Esophagus squamous epithelium (tissue), 5 donors: Measurements from ENCODE around the gene OR2AE1. TPM values are rescaled to one million over a fixed set of nuclear protein-coding genes. Genes with fewer than 3 reads are reported as not detected.
A peak's percentile ranks its signal among the peaks of the same experiment; 100 is the strongest.

ENCODE experiments used
- DNase-seq: peaks from one replicate; lab custom pipeline; 2025; lab: John Stamatoyannopoulos, UW
- H3K27ac ChIP-seq, 4 donors: fragments of 200-600 bp; sonication (generic); one replicate each; pipeline ENCODE4 v1.5.1; 2016 to 2019; ENCODE audit warnings: mild to moderate bottlenecking in 1 of 4
- H3K27me3 ChIP-seq, 4 donors: fragments of 200-600 bp; sonication (generic); 1 replicate in 3 of 4; 2 replicates in 1 of 4; pipeline versions ENCODE4 v1.5.1 to v1.6.0; 2017 to 2021; ENCODE audit warnings: antibody characterized with exemption in 1 of 4
- H3K36me3 ChIP-seq, 3 donors: fragments of 200-600 bp; sonication (generic); one replicate each; pipeline ENCODE4 v1.5.1; 2016 to 2019
- H3K4me1 ChIP-seq, 3 donors: fragments of 200-600 bp; sonication (generic); one replicate each; pipeline ENCODE4 v1.5.1; 2017 to 2019
- H3K4me3 ChIP-seq, 4 donors: fragments of 200-600 bp; sonication (generic); 1 replicate in 3 of 4; 2 replicates in 1 of 4; pipeline ENCODE4 v1.5.1; 2016 to 2019; ENCODE audit warnings: mild to moderate bottlenecking in 2 of 4, moderate library complexity in 1 of 4
- H3K9me3 ChIP-seq, 3 donors: fragments of 200-600 bp; sonication (generic); one replicate each; pipeline ENCODE4 v1.5.1; 2016 to 2019
- POLR2A ChIP-seq, 4 donors: fragments of 450-650 bp; IDR thresholded peaks; one replicate each; pipeline ENCODE4 v1.6.1; 2017; ENCODE audit warnings: antibody characterized with exemption in 4 of 4, mild to moderate bottlenecking in 4 of 4, moderate library complexity in 3 of 4
- WGBS, 2 donors: methylation state at CpG; one replicate each; pipeline ENCODE4 v1.1.5; 2018; 5-methylcytosine and 5-hydroxymethylcytosine counted together
- intact Hi-C: fragments of 100-400 bp; cut with DNase I; formaldehyde crosslinking; loops from one replicate; pipeline ENCODE4 v1.15.0; 2022
- total RNA-seq, 4 donors: library from RNA; depleted of rRNA; stranded (reverse); fragments of >200 nt; gene quantifications; one replicate each; pipeline ENCODE4 v1.1.0, GENCODE V29; 2016
- TF ChIP-seq, protein P1 (sequence below), 6 experiments: fragments of 450-650 bp in 4 of 6; fragments of 200-600 bp in 2 of 6; sonication (generic) in 2 of 6; IDR thresholded peaks; one replicate each; pipeline ENCODE4 v1.5.1; 2016 to 2019; ENCODE audit warnings: antibody characterized with exemption in 6 of 6, mild to moderate bottlenecking in 4 of 6, moderate library complexity in 4 of 6
- donor health status: DM: yes; HTN: yes; CAD: no.

OR2AE1 gene, protein sequence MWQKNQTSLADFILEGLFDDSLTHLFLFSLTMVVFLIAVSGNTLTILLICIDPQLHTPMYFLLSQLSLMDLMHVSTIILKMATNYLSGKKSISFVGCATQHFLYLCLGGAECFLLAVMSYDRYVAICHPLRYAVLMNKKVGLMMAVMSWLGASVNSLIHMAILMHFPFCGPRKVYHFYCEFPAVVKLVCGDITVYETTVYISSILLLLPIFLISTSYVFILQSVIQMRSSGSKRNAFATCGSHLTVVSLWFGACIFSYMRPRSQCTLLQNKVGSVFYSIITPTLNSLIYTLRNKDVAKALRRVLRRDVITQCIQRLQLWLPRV
- total RNA-seq = under 1 TPM in 2 of 4 donors, not detected in 2; 0.30 to 0.57 TPM

DNA sequence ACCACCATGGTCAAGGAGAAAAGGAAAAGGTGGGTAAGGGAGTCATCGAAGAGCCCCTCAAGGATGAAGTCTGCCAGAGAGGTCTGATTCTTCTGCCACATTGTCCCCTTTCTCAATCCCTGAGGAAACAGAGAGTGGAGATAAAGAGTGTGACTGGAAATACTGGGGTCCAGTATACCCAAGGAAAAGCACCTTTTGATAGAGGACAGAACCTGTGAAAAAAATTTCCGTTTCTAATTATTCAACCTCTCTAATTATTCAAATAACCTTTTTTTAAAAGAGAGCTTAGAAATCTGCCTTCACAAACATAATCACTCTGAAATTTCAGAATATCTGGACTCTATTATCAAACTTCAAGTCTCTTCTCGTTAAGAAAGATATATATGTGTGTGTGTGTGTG is at the start of gene OR2AE1:
Gene OR2AE1, minus strand, starts transcription at position 101 of the 400 bp plus-strand sequence. Its CDS starts 0 bp downstream, at position 101.
- intact Hi-C loops = no loop called here
- Histone ChIP-seq H3K36me3 (no peaks in the 10 kb centered on the region), H3K9me3 (no peaks in the 10 kb centered on the region), H3K4me3 (no peak within 1 kb of the TSS), H3K27ac (no peak within 1 kb of the TSS), H3K4me1 (no peaks in the 10 kb centered on the region), H3K27me3 (no peaks in the 10 kb centered on the region)
- no peak for DNase-seq
- 80 to 82% methylated on average over 3 of the region's 3 CpGs for WGBS, 2 donors
- TF ChIP-seq POLR2A (IDR thresholded peaks at IDR 0.05) = no peak
- TF ChIP-seq, protein P1, sequence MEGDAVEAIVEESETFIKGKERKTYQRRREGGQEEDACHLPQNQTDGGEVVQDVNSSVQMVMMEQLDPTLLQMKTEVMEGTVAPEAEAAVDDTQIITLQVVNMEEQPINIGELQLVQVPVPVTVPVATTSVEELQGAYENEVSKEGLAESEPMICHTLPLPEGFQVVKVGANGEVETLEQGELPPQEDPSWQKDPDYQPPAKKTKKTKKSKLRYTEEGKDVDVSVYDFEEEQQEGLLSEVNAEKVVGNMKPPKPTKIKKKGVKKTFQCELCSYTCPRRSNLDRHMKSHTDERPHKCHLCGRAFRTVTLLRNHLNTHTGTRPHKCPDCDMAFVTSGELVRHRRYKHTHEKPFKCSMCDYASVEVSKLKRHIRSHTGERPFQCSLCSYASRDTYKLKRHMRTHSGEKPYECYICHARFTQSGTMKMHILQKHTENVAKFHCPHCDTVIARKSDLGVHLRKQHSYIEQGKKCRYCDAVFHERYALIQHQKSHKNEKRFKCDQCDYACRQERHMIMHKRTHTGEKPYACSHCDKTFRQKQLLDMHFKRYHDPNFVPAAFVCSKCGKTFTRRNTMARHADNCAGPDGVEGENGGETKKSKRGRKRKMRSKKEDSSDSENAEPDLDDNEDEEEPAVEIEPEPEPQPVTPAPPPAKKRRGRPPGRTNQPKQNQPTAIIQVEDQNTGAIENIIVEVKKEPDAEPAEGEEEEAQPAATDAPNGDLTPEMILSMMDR (IDR thresholded peaks at IDR 0.05) = no peak

DNA sequence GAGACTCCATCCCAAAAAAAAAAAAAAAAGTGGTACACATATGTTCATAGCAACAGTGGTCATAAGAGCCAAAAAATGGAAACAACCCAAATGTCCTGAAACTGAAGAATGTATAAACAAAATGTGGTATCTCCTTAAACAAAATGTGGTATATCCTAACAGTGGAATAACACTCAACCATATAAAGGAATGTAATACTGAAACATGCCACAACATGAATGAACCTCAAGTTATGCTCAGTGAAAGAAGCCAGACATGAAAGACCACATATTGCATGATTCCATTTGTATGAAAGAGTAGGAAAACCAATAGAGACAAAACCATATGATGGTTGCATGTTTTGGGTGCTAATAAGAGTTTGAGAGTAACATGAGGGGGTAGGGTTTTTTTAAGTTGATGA is 49.5 kb upstream of the OR2AE1 start:
- H3K4me3 ChIP-seq = no peak overlapping the region
- H3K36me3 ChIP-seq = peaks cover 0 to 5% (median 0%) of the 10 kb centered on the region in 3 donors
- DNase-seq = no peak
- peaks cover 7 to 15% (median 11%) of the 10 kb centered on the region in 3 donors for H3K4me1 ChIP-seq
- peaks cover 0 to 21% (median 0%) of the 10 kb centered on the region in 4 donors for H3K27me3 ChIP-seq
- no peaks in the 10 kb centered on the region for H3K9me3 ChIP-seq
- no peak for TF ChIP-seq POLR2A (IDR thresholded peaks at IDR 0.05)
- TF ChIP-seq, protein P1 (IDR thresholded peaks at IDR 0.05) = no peak
- H3K27ac ChIP-seq = no peak overlapping the region
- intact Hi-C loops = loop anchor here (10.0 kb wide), 1 partner anchor 138 kb away; no protein-coding TSS in a partner anchor

DNA sequence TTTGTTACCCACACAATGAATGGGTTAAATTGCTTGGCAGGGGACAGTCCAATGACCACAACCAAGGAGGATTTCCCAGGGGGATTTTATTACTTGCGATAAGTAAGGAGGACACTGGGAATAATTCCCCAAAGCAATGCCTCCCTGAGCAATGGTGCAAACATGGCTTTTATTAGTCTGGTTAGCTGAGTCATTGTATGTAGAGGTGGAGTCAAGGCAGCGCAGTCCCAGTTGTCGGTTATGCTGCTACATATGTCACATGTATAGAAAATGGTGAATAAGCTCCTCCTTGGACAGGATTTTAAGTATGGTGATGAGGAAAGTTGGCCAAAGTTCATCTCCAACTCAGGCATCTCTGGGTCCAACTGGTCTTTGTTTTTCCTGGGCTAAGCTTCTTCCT is 46.4 kb upstream of the OR2AE1 start:
- no peak for TF ChIP-seq POLR2A (IDR thresholded peaks at IDR 0.05)
- TF ChIP-seq, protein P1 (IDR thresholded peaks at IDR 0.05) = no peak
- 87 to 100% methylated on average over 3 of the region's 3 CpGs for WGBS, 2 donors
- Histone ChIP-seq H3K9me3 (no peaks in the 10 kb centered on the region), H3K4me1 (peaks cover 5 to 17% (median 9%) of the 10 kb centered on the region in 3 donors), H3K27me3 (peaks cover 0 to 7% (median 0%) of the 10 kb centered on the region in 4 donors), H3K36me3 (peaks cover 0 to 7% (median 0%) of the 10 kb centered on the region in 3 donors), H3K27ac (no peak overlapping the region), H3K4me3 (no peak overlapping the region)
- intact Hi-C loops = loop anchor here (10.0 kb wide), 1 partner anchor 142 kb away; no protein-coding TSS in a partner anchor
- no peak for DNase-seq

DNA sequence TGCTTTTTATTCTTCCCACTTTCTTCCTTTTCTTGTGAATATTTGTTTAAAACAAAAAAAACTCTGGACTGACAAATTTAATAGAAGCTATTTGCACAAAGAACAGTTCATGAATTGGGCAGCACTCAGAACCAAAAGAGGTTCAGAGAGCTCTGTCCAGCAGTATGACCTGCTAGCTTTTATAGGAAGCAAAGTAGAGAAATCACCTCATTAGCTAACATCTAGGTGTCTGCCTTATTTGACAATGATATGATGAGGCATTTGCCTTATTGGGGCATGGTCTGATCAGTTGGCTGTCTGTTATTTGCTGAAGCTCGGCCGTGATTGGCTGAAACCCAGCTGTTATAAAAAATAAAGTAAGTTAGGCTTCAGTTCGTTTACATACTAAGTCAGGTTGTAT is 43.3 kb upstream of the OR2AE1 start:
- TF ChIP-seq, protein P1 (IDR thresholded peaks at IDR 0.05) = no peak
- TF ChIP-seq POLR2A (IDR thresholded peaks at IDR 0.05) = no peak
- no peak for DNase-seq
- peaks cover 21 to 47% (median 24%) of the 10 kb centered on the region in 3 donors for H3K4me1 ChIP-seq
- peaks cover 0 to 32% (median 0%) of the 10 kb centered on the region in 3 donors for H3K36me3 ChIP-seq
- intact Hi-C loops = loop anchor here (10.0 kb wide), 1 partner anchor 145 kb away; no protein-coding TSS in a partner anchor
- WGBS, 2 donors = 72 to 77% methylated on average over 3 of the region's 3 CpGs
- no peaks in the 10 kb centered on the region for H3K27me3 ChIP-seq
- H3K4me3 ChIP-seq = peak overlapping the region; percentile 63 to 78 (median 71)
- no peaks in the 10 kb centered on the region for H3K9me3 ChIP-seq
- H3K27ac ChIP-seq = peak overlapping the region; percentile 89 to 96 (median 92)

DNA sequence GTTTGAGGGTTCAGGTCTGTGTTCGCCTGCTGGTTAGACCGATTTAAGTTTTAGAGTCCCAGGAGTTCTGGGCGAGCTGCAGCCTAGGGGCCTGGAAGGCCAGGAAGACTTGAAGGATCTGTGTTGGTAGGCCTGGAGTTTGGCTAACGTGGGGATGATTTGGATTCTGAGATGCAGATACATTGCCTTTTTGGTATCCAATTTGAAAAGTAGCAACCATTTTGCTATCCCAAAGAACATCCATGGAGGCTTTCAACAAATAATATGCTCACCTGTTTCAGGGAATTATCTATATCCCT is 42.9 kb upstream of the OR2AE1 start:
- DNase-seq = no peak
- peaks cover 0 to 35% (median 0%) of the 10 kb centered on the region in 3 donors for H3K36me3 ChIP-seq
- H3K27ac ChIP-seq = peak overlapping the region; percentile 89 to 96 (median 92)
- intact Hi-C loops = loop anchor here (10.0 kb wide), 1 partner anchor 145 kb away; no protein-coding TSS in a partner anchor
- WGBS, 2 donors = 10 to 32% methylated on average over 4 of the region's 4 CpGs
- H3K4me1 ChIP-seq = peaks cover 21 to 51% (median 24%) of the 10 kb centered on the region in 3 donors
- TF ChIP-seq, protein P1 (IDR thresholded peaks at IDR 0.05) = no peak
- no peak for TF ChIP-seq POLR2A (IDR thresholded peaks at IDR 0.05)
- no peaks in the 10 kb centered on the region for H3K9me3 ChIP-seq
- peak overlapping the region; percentile 63 to 78 (median 71) for H3K4me3 ChIP-seq
- no peaks in the 10 kb centered on the region for H3K27me3 ChIP-seq
